K562 (cell line): ENCODE measurements around the gene GAL3ST3. TPM values are rescaled to one million over a fixed set of nuclear protein-coding genes. Genes with fewer than 3 reads are reported as not detected.

Source experiments
- CTBP1 ChIP-seq: fragments of 450-650 bp; IDR thresholded peaks from 2 replicates; pipeline ENCODE4 v1.6.1; 2016; ENCODE audit warnings: borderline replicate concordance
- CTCF ChIP-seq, 3 experiments: IDR thresholded peaks in 2 of 3; conservative IDR thresholded peaks in 1 of 3; 2 replicates each; pipeline ENCODE4 v1.5.1; 2011 to 2012; ENCODE audit warnings: low read length in 3 of 3, mild to moderate bottlenecking in 3 of 3, control low read depth in 2 of 3, improper control_type of control experiment in 1 of 3, inconsistent platforms in 1 of 3, low read depth in 1 of 3, mixed read lengths in 1 of 3, moderate library complexity in 1 of 3; ENCODE audit not compliant: insufficient read depth in 2 of 3
- MEF2D ChIP-seq: conservative IDR thresholded peaks from 2 replicates; pipeline ENCODE4 v1.6.1; 2016; ENCODE audit warnings: low read depth, missing genetic modification characterization, missing compliant biosample characterization
- MGA ChIP-seq: fragments of 450-650 bp; IDR thresholded peaks from 2 replicates; pipeline ENCODE4 v1.6.1; 2016; ENCODE audit warnings: mild to moderate bottlenecking, moderate library complexity
- RBBP5 ChIP-seq: fragments of 200-600 bp; sonication (generic); IDR thresholded peaks from 2 replicates; pipeline ENCODE4 v1.6.1; 2012; ENCODE audit warnings: borderline replicate concordance, mild to moderate bottlenecking, low read length, control low read depth, inconsistent platforms; ENCODE audit not compliant: insufficient read depth, poor library complexity, severe bottlenecking
- ZBTB49 ChIP-seq: sonication (generic); formaldehyde crosslinking; IDR thresholded peaks from 2 replicates; pipeline ENCODE4 v1.8.0; 2022; ENCODE audit warnings: missing genetic modification reagents, mild to moderate bottlenecking, borderline replicate concordance
- ZBTB7A ChIP-seq: IDR thresholded peaks from 2 replicates; pipeline ENCODE4 v1.6.1; 2011; ENCODE audit warnings: low read depth, mild to moderate bottlenecking, low read length, moderate library complexity, borderline replicate concordance; ENCODE audit not compliant: control insufficient read depth
- ZNF398 ChIP-seq: fragments of 250-450 bp; sonication (Bioruptor Pico); IDR thresholded peaks from 2 replicates; pipeline ENCODE4 v1.8.0; 2021; ENCODE audit warnings: moderate library complexity, mild to moderate bottlenecking, inconsistent platforms
- polyA plus RNA-seq, 8 experiments: library from polyadenylated mRNA; depleted of rRNA in 4 of 8; stranded (reverse) in 5 of 8; unstranded in 3 of 8; fragments of >200 nt; fragmentation: Nextera tagmentation in 2 of 8; fragmentation: Illumina TruSeq in 1 of 8; extraction: Ambion mirVana in 2 of 8; extraction: Trizol in 1 of 8; gene quantifications; 2 replicates each; pipeline versions ENCODE4 v1.2.1 to v1.2.3, GENCODE V29; 2011 to 2014; ENCODE audit warnings: inconsistent platforms in 1 of 8, missing spikeins in 1 of 8
- total RNA-seq, 7 experiments: library from RNA; depleted of rRNA in 6 of 7; stranded (reverse); fragments of >200 nt in 6 of 7; fragmentation: Illumina TruSeq in 2 of 7; extraction: Trizol in 2 of 7; gene quantifications; 2 replicates each; pipeline versions ENCODE4 v1.2.1 to v1.2.3, GENCODE V29; 2011 to 2021; ENCODE audit warnings: low replicate concordance in 1 of 7

The GAL3ST3 gene
- total and polyA plus RNA-seq, 9 of the 15 experiments (the other 6 are each of a cell fraction or from before 2014, with no cell fraction given) = not detected

- no peak for TF ChIP-seq MGA
- peak; percentile 73; the same call in 1 of the 2 replicates for TF ChIP-seq CTBP1
- TF ChIP-seq RBBP5 = peak; percentile 40
- TF ChIP-seq MEF2D (tag) = no peak
- TF ChIP-seq ZNF398 (CRISPR knock-in tag) = no peak
- TF ChIP-seq ZBTB49 = no peak
- TF ChIP-seq CTCF (IDR thresholded peaks at IDR 0.05 in 2 of 3, conservative IDR thresholded peaks at IDR 0.05 in 1 of 3; ENCODE audit: insufficient read depth in 2 of 3, low read depth in 1 of 3, low read length in 3 of 3) = peak; percentile 91 to 94 (median 93)
- TF ChIP-seq ZBTB7A = peak; percentile 76
These were observed 3.8 kb downstream of the GAL3ST3 start (continued) for GRCh38 chr11:66045177-66045639.
